22Rv1 (cell line): Measurements from ENCODE around the gene PLCH2.

Experiments
- ZFX ChIP-seq: fragments of 450-650 bp; IDR thresholded peaks from 2 replicates; pipeline ENCODE4 v1.6.1; 2017; ENCODE audit warnings: antibody characterized with exemption, borderline replicate concordance
- TF ChIP-seq, protein P1 (sequence below): fragments of 450-650 bp; IDR thresholded peaks from 2 replicates; pipeline ENCODE4 v1.5.1; 2017; ENCODE audit warnings: mild to moderate bottlenecking

DNA sequence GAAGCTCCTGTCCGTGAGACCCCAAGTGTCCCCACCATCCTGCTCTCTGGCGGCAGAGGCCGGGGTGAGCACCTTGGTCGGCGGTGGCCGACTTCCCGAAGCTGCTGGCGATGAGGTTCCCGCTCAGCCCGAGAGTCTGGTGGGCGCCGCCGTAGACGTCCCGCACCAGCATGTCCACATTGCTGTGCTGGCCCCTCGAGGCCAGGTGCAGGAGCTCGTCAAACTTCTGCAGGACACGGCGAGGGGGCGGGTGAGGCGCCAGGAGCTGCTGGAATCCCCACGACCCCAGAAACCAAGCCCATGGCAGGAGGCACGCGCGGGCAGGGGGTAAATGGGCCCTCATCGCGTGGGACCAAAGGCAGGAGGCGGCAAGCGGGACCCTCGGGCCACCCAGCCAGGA, 43.6 kb downstream of the PLCH2 start:
- TF ChIP-seq, protein P1, sequence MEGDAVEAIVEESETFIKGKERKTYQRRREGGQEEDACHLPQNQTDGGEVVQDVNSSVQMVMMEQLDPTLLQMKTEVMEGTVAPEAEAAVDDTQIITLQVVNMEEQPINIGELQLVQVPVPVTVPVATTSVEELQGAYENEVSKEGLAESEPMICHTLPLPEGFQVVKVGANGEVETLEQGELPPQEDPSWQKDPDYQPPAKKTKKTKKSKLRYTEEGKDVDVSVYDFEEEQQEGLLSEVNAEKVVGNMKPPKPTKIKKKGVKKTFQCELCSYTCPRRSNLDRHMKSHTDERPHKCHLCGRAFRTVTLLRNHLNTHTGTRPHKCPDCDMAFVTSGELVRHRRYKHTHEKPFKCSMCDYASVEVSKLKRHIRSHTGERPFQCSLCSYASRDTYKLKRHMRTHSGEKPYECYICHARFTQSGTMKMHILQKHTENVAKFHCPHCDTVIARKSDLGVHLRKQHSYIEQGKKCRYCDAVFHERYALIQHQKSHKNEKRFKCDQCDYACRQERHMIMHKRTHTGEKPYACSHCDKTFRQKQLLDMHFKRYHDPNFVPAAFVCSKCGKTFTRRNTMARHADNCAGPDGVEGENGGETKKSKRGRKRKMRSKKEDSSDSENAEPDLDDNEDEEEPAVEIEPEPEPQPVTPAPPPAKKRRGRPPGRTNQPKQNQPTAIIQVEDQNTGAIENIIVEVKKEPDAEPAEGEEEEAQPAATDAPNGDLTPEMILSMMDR, result no peak
- TF ChIP-seq ZFX, result no peak
